ENCODE measurements around the gene CD40. TPM values are rescaled to one million over a fixed set of nuclear protein-coding genes. Genes with fewer than 3 reads are reported as not detected.

CD40 gene
- total and polyA plus RNA-seq, 2 of the 8 experiments (the other 6 are each of a cell fraction or from before 2014, with no cell fraction given): 14.5 to 18.8 TPM

GRCh38 chr20:46168438-46168837 lies 50.3 kb downstream of the CD40 start (continued):
- no peak for TF ChIP-seq CHD7 (IDR thresholded peaks at IDR 0.05; ENCODE audit: insufficient replicate concordance, low read length)
- TF ChIP-seq SAP30 (IDR thresholded peaks at IDR 0.05; ENCODE audit: insufficient read depth, insufficient replicate concordance, low read length): no peak
- no peak for TF ChIP-seq CTCF (IDR thresholded peaks at IDR 0.05; ENCODE audit: control extremely low read depth in 1 of 3, insufficient read depth in 1 of 3, low read depth in 1 of 3, low read length in 3 of 3)
- TF ChIP-seq SP2 (IDR thresholded peaks at IDR 0.05; ENCODE audit: low read length): no peak
- TF ChIP-seq EP300 (IDR thresholded peaks at IDR 0.05; ENCODE audit: borderline replicate concordance in 1 of 2, low read depth in 2 of 2, low read length in 2 of 2): no peak

Data from H1 (cell line).